Measurements from ENCODE around the gene NHS.

Gene NHS

GRCh38 chrX:17594693-17595092 is 219.7 kb downstream of the NHS start:
- no peaks in the 10 kb centered on the region for H3K9me2 ChIP-seq (replicated peaks; ENCODE audit: control insufficient read depth, low read length)
- H3K4me3 ChIP-seq (ENCODE audit: low read length) = no peak overlapping the region
- H3F3A ChIP-seq (ENCODE audit: control insufficient read depth, insufficient read depth) = no peaks in the 10 kb centered on the region
- H3K36me3 ChIP-seq (ENCODE audit: control insufficient read depth, low read length) = no peaks in the 10 kb centered on the region
- no peak for TF ChIP-seq EZH2phosphoT487 (IDR thresholded peaks at IDR 0.05; ENCODE audit: borderline replicate concordance, low read length)
- TF ChIP-seq CTCF (IDR thresholded peaks at IDR 0.05; ENCODE audit: low read depth, low read length, poor library complexity, severe bottlenecking) = no peak
- H3K27me3 ChIP-seq (ENCODE audit: control insufficient read depth, low read length) = no peaks in the 10 kb centered on the region
- no peaks in the 10 kb centered on the region for H4K20me1 ChIP-seq (ENCODE audit: control insufficient read depth, insufficient read depth, low read depth, low read length)
- H3K79me2 ChIP-seq (ENCODE audit: control insufficient read depth, low read length) = no peaks in the 10 kb centered on the region
- H3K4me1 ChIP-seq (ENCODE audit: control insufficient read depth, low read length) = no peaks in the 10 kb centered on the region
- H3K4me2 ChIP-seq (ENCODE audit: low read length) = no peak overlapping the region
- H3K27ac ChIP-seq (ENCODE audit: low read depth, low read length) = no peak overlapping the region
- H3K9me3 ChIP-seq (ENCODE audit: control insufficient read depth, insufficient read depth, low read length) = no peaks in the 10 kb centered on the region

GRCh38 chrX:17595456-17596035 is 220.5 kb downstream of the NHS start:
- H3K4me1 ChIP-seq (ENCODE audit: control insufficient read depth, low read length) = no peaks in the 10 kb centered on the region
- H3K27ac ChIP-seq (ENCODE audit: low read depth, low read length) = no peak overlapping the region
- no peaks in the 10 kb centered on the region for H3K9me3 ChIP-seq (ENCODE audit: control insufficient read depth, insufficient read depth, low read length)
- no peak overlapping the region for H3K4me3 ChIP-seq (ENCODE audit: low read length)
- no peaks in the 10 kb centered on the region for H3K36me3 ChIP-seq (ENCODE audit: control insufficient read depth, low read length)
- no peak overlapping the region for H3K4me2 ChIP-seq (ENCODE audit: low read length)
- no peaks in the 10 kb centered on the region for H3K79me2 ChIP-seq (ENCODE audit: control insufficient read depth, low read length)
- H3K27me3 ChIP-seq (ENCODE audit: control insufficient read depth, low read length) = no peaks in the 10 kb centered on the region
- TF ChIP-seq CTCF (IDR thresholded peaks at IDR 0.05; ENCODE audit: low read depth, low read length, poor library complexity, severe bottlenecking) (no peak), EZH2phosphoT487 (IDR thresholded peaks at IDR 0.05; ENCODE audit: borderline replicate concordance, low read length) (no peak)
- no peaks in the 10 kb centered on the region for H3F3A ChIP-seq (ENCODE audit: control insufficient read depth, insufficient read depth)
- H4K20me1 ChIP-seq (ENCODE audit: control insufficient read depth, insufficient read depth, low read depth, low read length) = no peaks in the 10 kb centered on the region
- H3K9me2 ChIP-seq (replicated peaks; ENCODE audit: control insufficient read depth, low read length) = no peaks in the 10 kb centered on the region

- H3K4me1 ChIP-seq (ENCODE audit: control insufficient read depth, low read length) = no peaks in the 10 kb centered on the region
- H3K4me3 ChIP-seq (ENCODE audit: low read length) = no peak overlapping the region
- no peak for TF ChIP-seq CTCF (IDR thresholded peaks at IDR 0.05; ENCODE audit: low read depth, low read length, poor library complexity, severe bottlenecking)
- no peaks in the 10 kb centered on the region for H3K9me2 ChIP-seq (replicated peaks; ENCODE audit: control insufficient read depth, low read length)
- no peaks in the 10 kb centered on the region for H3K27me3 ChIP-seq (ENCODE audit: control insufficient read depth, low read length)
- no peaks in the 10 kb centered on the region for H4K20me1 ChIP-seq (ENCODE audit: control insufficient read depth, insufficient read depth, low read depth, low read length)
- no peaks in the 10 kb centered on the region for H3F3A ChIP-seq (ENCODE audit: control insufficient read depth, insufficient read depth)
- no peaks in the 10 kb centered on the region for H3K36me3 ChIP-seq (ENCODE audit: control insufficient read depth, low read length)
- H3K4me2 ChIP-seq (ENCODE audit: low read length) = no peak overlapping the region
- H3K9me3 ChIP-seq (ENCODE audit: control insufficient read depth, insufficient read depth, low read length) = no peaks in the 10 kb centered on the region
- no peak overlapping the region for H3K27ac ChIP-seq (ENCODE audit: low read depth, low read length)
- H3K79me2 ChIP-seq (ENCODE audit: control insufficient read depth, low read length) = no peaks in the 10 kb centered on the region
Measured at GRCh38 chrX:17596061-17596460, 221.1 kb downstream of the NHS start.

Measured in DOHH2 (cell line).